ENCODE data around the gene LRP2BP. TPM values are rescaled to one million over a fixed set of nuclear protein-coding genes. Genes with fewer than 3 reads are reported as not detected.

The LRP2BP gene
- total RNA-seq, 2 experiments from 2014 or later, result 2.7 to 3.1 TPM

GRCh38 chr4:185358959-185359358 lies 36.8 kb downstream of the LRP2BP start:
- peaks cover 5% of the 10 kb centered on the region for H3K36me3 ChIP-seq (ENCODE audit: insufficient read depth, low read length)
- ATAC-seq (ENCODE audit: poor library complexity) (no peak), DNase-seq (no peak)
- no peaks in the 10 kb centered on the region for H3K4me1 ChIP-seq (ENCODE audit: insufficient read depth, low read length)
- H3K4me1 Mint-ChIP-seq (ENCODE audit: low read depth), result no peaks in the 10 kb centered on the region
- CTCF ChIA-PET, result no interaction called here
- POLR2A ChIA-PET, result no interaction called here
- H3K4me3 ChIP-seq (ENCODE audit: low read length), result no peak overlapping the region
- H3K4me3 Mint-ChIP-seq, result no peak overlapping the region
- no peak for TF ChIP-seq CTCF (IDR thresholded peaks at IDR 0.05)
- no peaks in the 10 kb centered on the region for H3K27me3 Mint-ChIP-seq
- no peak overlapping the region for H3K27ac ChIP-seq (ENCODE audit: low read depth in 1 of 2, low read length in 2 of 2)
- intact Hi-C loops (cut with DNase I, micrococcal nuclease), result no loop called here
- peaks cover 20% of the 10 kb centered on the region for H3K36me3 Mint-ChIP-seq (ENCODE audit: low read depth)
- H3K9me3 Mint-ChIP-seq, result no peaks in the 10 kb centered on the region
- no peaks in the 10 kb centered on the region for H3K9me3 ChIP-seq (ENCODE audit: control insufficient read depth in 1 of 2, insufficient read depth in 1 of 2, low read length in 2 of 2)
- H3K27ac Mint-ChIP-seq, result no peak overlapping the region
- H3K27me3 ChIP-seq (ENCODE audit: control insufficient read depth in 1 of 2, insufficient read depth in 2 of 2, low read length in 2 of 2), result no peaks in the 10 kb centered on the region

GRCh38 chr4:185358514-185358913 lies 37.2 kb downstream of the LRP2BP start:
- no peak for TF ChIP-seq CTCF (IDR thresholded peaks at IDR 0.05)
- DNase-seq (no peak), ATAC-seq (ENCODE audit: poor library complexity) (no peak)
- Mint-ChIP-seq H3K4me1 (ENCODE audit: low read depth) (no peaks in the 10 kb centered on the region), H3K36me3 (ENCODE audit: low read depth) (peaks cover 21% of the 10 kb centered on the region), H3K9me3 (no peaks in the 10 kb centered on the region), H3K4me3 (no peak overlapping the region), H3K27ac (no peak overlapping the region), H3K27me3 (no peaks in the 10 kb centered on the region)
- Histone ChIP-seq H3K4me1 (ENCODE audit: insufficient read depth, low read length) (no peaks in the 10 kb centered on the region), H3K36me3 (ENCODE audit: insufficient read depth, low read length) (peaks cover 5% of the 10 kb centered on the region), H3K4me3 (ENCODE audit: low read length) (no peak overlapping the region), H3K9me3 (ENCODE audit: control insufficient read depth in 1 of 2, insufficient read depth in 1 of 2, low read length in 2 of 2) (no peaks in the 10 kb centered on the region), H3K27ac (ENCODE audit: low read depth in 1 of 2, low read length in 2 of 2) (no peak overlapping the region), H3K27me3 (ENCODE audit: control insufficient read depth in 1 of 2, insufficient read depth in 2 of 2, low read length in 2 of 2) (no peaks in the 10 kb centered on the region)
- ChIA-PET POLR2A (no interaction called here), CTCF (no interaction called here)
- intact Hi-C loops (cut with DNase I, micrococcal nuclease), result no loop called here

GRCh38 chr4:185357733-185358440 lies 37.8 kb downstream of the LRP2BP start:
- H3K36me3 Mint-ChIP-seq (ENCODE audit: low read depth), result peaks cover 26% of the 10 kb centered on the region

More at GRCh38 chr4:185357733-185358440, 37.8 kb downstream of the LRP2BP start:
- Histone ChIP-seq H3K36me3 (ENCODE audit: insufficient read depth, low read length) (peaks cover 5% of the 10 kb centered on the region), H3K27ac (ENCODE audit: low read depth in 1 of 2, low read length in 2 of 2) (no peak overlapping the region), H3K4me3 (ENCODE audit: low read length) (no peak overlapping the region), H3K27me3 (ENCODE audit: control insufficient read depth in 1 of 2, insufficient read depth in 2 of 2, low read length in 2 of 2) (no peaks in the 10 kb centered on the region), H3K4me1 (ENCODE audit: insufficient read depth, low read length) (no peaks in the 10 kb centered on the region), H3K9me3 (ENCODE audit: control insufficient read depth in 1 of 2, insufficient read depth in 1 of 2, low read length in 2 of 2) (no peaks in the 10 kb centered on the region)
- POLR2A ChIA-PET, result no interaction called here
- Mint-ChIP-seq H3K9me3 (no peaks in the 10 kb centered on the region), H3K27ac (no peak overlapping the region), H3K4me1 (ENCODE audit: low read depth) (no peaks in the 10 kb centered on the region), H3K27me3 (no peaks in the 10 kb centered on the region), H3K4me3 (no peak overlapping the region)
- ATAC-seq (ENCODE audit: poor library complexity), result no peak
- intact Hi-C loops (cut with DNase I, micrococcal nuclease), result no loop called here
- TF ChIP-seq CTCF (IDR thresholded peaks at IDR 0.05), result no peak
- DNase-seq, result no peak
- CTCF ChIA-PET, result no interaction called here

Measured in CD4-positive, alpha-beta T cell (primary cell).